HK-2 (cell line): ENCODE data around the gene NTNG1.
A peak's percentile ranks its signal among the peaks of the same experiment; 100 is the strongest.

Source experiments
- DNase-seq: peaks from one replicate; pipeline ENCODE4 v3.0.0-alpha.2; 2018; ENCODE audit not compliant: unreplicated experiment

Gene NTNG1

GRCh38 chr1:107499139-107499744, 358.4 kb downstream of the NTNG1 start:
- DNase-seq, result no peak

- no peak for DNase-seq
These were observed 360.3 kb downstream of the NTNG1 start for GRCh38 chr1:107501081-107501605.

GRCh38 chr1:107510347-107510746, 369.5 kb downstream of the NTNG1 start:
- DNase-seq, result no peak

- DNase-seq, result no peak
These were observed 372.0 kb downstream of the NTNG1 start for GRCh38 chr1:107512836-107513235.

GRCh38 chr1:107514841-107515240, 374.0 kb downstream of the NTNG1 start:
- DNase-seq, result no peak

- DNase-seq, result no peak
These were observed 374.9 kb downstream of the NTNG1 start for GRCh38 chr1:107515702-107516101.

- DNase-seq, result no peak
These were observed 382.2 kb downstream of the NTNG1 start for GRCh38 chr1:107523061-107523460.

- DNase-seq, result no peak
These were observed 382.9 kb downstream of the NTNG1 start for GRCh38 chr1:107523736-107524135.

GRCh38 chr1:107524301-107524700, 383.5 kb downstream of the NTNG1 start:
- DNase-seq, result no peak

- DNase-seq, result no peak
These were observed 384.3 kb downstream of the NTNG1 start for GRCh38 chr1:107525145-107525544.

GRCh38 chr1:107525961-107526360, 385.1 kb downstream of the NTNG1 start:
- no peak for DNase-seq

GRCh38 chr1:107526524-107527198, 385.8 kb downstream of the NTNG1 start:
- no peak for DNase-seq

GRCh38 chr1:107529511-107530149, 388.8 kb downstream of the NTNG1 start:
- DNase-seq, result peak; percentile 15

- DNase-seq, result no peak
These were observed 389.7 kb downstream of the NTNG1 start for GRCh38 chr1:107530543-107530942.

GRCh38 chr1:107531065-107531908, 390.4 kb downstream of the NTNG1 start:
- DNase-seq, result no peak

- DNase-seq, result no peak
These were observed 391.5 kb downstream of the NTNG1 start for GRCh38 chr1:107532318-107532717.
